Measurements from ENCODE around the gene LPAR1.
"Not testable (repeated sequence)": the region's sequence is repeated elsewhere in the genome, so short reads cannot be mapped to it uniquely, and the experiment has no call there.

GRCh38 chr9:110825129-110825528 is 213.1 kb downstream of the LPAR1 start:
- TF ChIP-seq POLR2AphosphoS5 (IDR thresholded peaks at IDR 0.05; ENCODE audit: low read depth, low read length); BACH1 (IDR thresholded peaks at IDR 0.05; ENCODE audit: low read length); CTCF (IDR thresholded peaks at IDR 0.05; ENCODE audit: control extremely low read depth in 1 of 3, insufficient read depth in 1 of 3, low read depth in 1 of 3, low read length in 3 of 3): not testable (repeated sequence)
